HUDEP-2 (cell line): Measurements from ENCODE around the gene ZNF14.
A peak's percentile ranks its signal among the peaks of the same experiment; 100 is the strongest.
"Not testable (repeated sequence)": the region's sequence is repeated elsewhere in the genome, so short reads cannot be mapped to it uniquely, and the experiment has no call there.

Experiments used
- DNase-seq, 76 experiments: peaks; one replicate each; lab custom pipeline; 2025; ENCODE audit not compliant: unreplicated experiment in 76 of 76; lab: John Stamatoyannopoulos, UW

ZNF14 gene

GRCh38 chr19:19696386-19696785 lies 36.5 kb downstream of the ZNF14 start:
- DNase-seq: no peak

GRCh38 chr19:19691683-19692082 lies 41.2 kb downstream of the ZNF14 start:
- no peak for DNase-seq

- DNase-seq: peak in 5 of 76 experiments; percentile 2 to 20 (median 5)
Measured at GRCh38 chr19:19689023-19689422, 43.9 kb downstream of the ZNF14 start.

GRCh38 chr19:19687090-19687489 lies 45.8 kb downstream of the ZNF14 start:
- DNase-seq: peak in 11 of 76 experiments; percentile 2 to 22 (median 5)

- no peak for DNase-seq
Measured at GRCh38 chr19:19686580-19686979, 46.3 kb downstream of the ZNF14 start.

GRCh38 chr19:19686119-19686518 lies 46.8 kb downstream of the ZNF14 start:
- not testable (repeated sequence) for DNase-seq

GRCh38 chr19:19679176-19680073 lies 53.5 kb downstream of the ZNF14 start:
- no peak for DNase-seq

GRCh38 chr19:19677579-19677978 lies 55.3 kb downstream of the ZNF14 start:
- no peak for DNase-seq

GRCh38 chr19:19674315-19674714 lies 58.6 kb downstream of the ZNF14 start:
- no peak for DNase-seq

- no peak for DNase-seq
Measured at GRCh38 chr19:19672816-19673215, 60.1 kb downstream of the ZNF14 start.

- no peak for DNase-seq
Measured at GRCh38 chr19:19670070-19670551, 62.8 kb downstream of the ZNF14 start.

- peak; percentile 31 to 97 (median 92) for DNase-seq
Measured at GRCh38 chr19:19668230-19669012, 64.5 kb downstream of the ZNF14 start, which contains the start of gene ZNF101. Gene ZNF101, plus strand, starts transcription at chr19:19668839. Its CDS starts 125 bp downstream, at chr19:19668964.

- DNase-seq: not testable (repeated sequence)
Measured at GRCh38 chr19:19665420-19665948, 67.4 kb downstream of the ZNF14 start.

GRCh38 chr19:19663256-19664120 lies 69.4 kb downstream of the ZNF14 start, which contains the start of gene ATP13A1:
Gene ATP13A1, minus strand, starts transcription at chr19:19663676. Its CDS starts 10 bp downstream, at chr19:19663666.
- DNase-seq: peak; percentile 82 to 100 (median 98)

- peak in 1 of 76 experiments; percentile 19 for DNase-seq
Measured at GRCh38 chr19:19662871-19663255, 70.0 kb downstream of the ZNF14 start.

GRCh38 chr19:19662344-19662743 lies 70.6 kb downstream of the ZNF14 start:
- no peak for DNase-seq

GRCh38 chr19:19661675-19662251 lies 71.1 kb downstream of the ZNF14 start:
- peak in 9 of 76 experiments; percentile 7 to 40 (median 21) for DNase-seq

- no peak for DNase-seq
Measured at GRCh38 chr19:19661141-19661674, 71.7 kb downstream of the ZNF14 start.
